IMR-90 (cell line): ENCODE data around the gene JMJD7. TPM values are rescaled to one million over a fixed set of nuclear protein-coding genes. Genes with fewer than 3 reads are reported as not detected.
A peak's percentile ranks its signal among the peaks of the same experiment; 100 is the strongest.

Source experiments
- ATAC-seq: fragments of 200-7000 bp; cut with Tn5 transposase; 2 replicates; pipeline ENCODE4 v1.9.1; 2020; ENCODE audit warnings: low read depth, mild to moderate bottlenecking, moderate library complexity
- BruUV-seq: library from RNA; stranded (reverse); fragments of 400-500 nt; replicated peaks from 2 replicates; lab custom pipeline; 2021; lab: Mats Ljungman, UMichigan
- CTCF ChIA-PET: fragments of 300-600 bp; formaldehyde crosslinking; extraction: SDS; loops from one replicate; lab custom pipeline; 2021; ENCODE audit warnings: antibody characterized with exemption; lab: Yijun Ruan, JAX
- POLR2A ChIA-PET: fragments of 300-600 bp; sonication (Branson Sonifier 250); formaldehyde crosslinking; loops from one replicate; lab custom pipeline; 2022; ENCODE audit warnings: antibody characterized with exemption; ENCODE audit not compliant: unreplicated experiment; lab: Charles Lee
- DNase-seq: peaks from one replicate; pipeline ENCODE4 v3.0.0; 2013
- H2AFZ ChIP-seq: replicated peaks from 2 replicates; pipeline ENCODE3; 2013; ENCODE audit warnings: low read length, mild to moderate bottlenecking; ENCODE audit not compliant: poor library complexity
- H2AK5ac ChIP-seq: 2 replicates; pipeline ENCODE4 v1.6.1; 2013; ENCODE audit warnings: low read depth, low read length, inconsistent platforms
- H2AK9ac ChIP-seq: replicated peaks from 2 replicates; pipeline ENCODE3; 2013; ENCODE audit warnings: mild to moderate bottlenecking, low read depth, low read length, moderate library complexity; ENCODE audit not compliant: poor library complexity
- H2BK120ac ChIP-seq: 2 replicates; pipeline ENCODE4 v1.6.1; 2013; ENCODE audit warnings: low read depth, low read length, inconsistent platforms
- H2BK15ac ChIP-seq: 3 replicates; pipeline ENCODE4 v1.6.1; 2013; ENCODE audit warnings: low read depth, low read length, inconsistent platforms
- H2BK20ac ChIP-seq: 2 replicates; pipeline ENCODE4 v1.6.1; 2013; ENCODE audit warnings: low read depth, mild to moderate bottlenecking, inconsistent platforms, low read length, moderate library complexity
- H2BK5ac ChIP-seq: 2 replicates; pipeline ENCODE4 v1.6.1; 2013; ENCODE audit warnings: mild to moderate bottlenecking, low read depth, low read length, inconsistent platforms; ENCODE audit not compliant: poor library complexity, severe bottlenecking
- H3K14ac ChIP-seq: replicated peaks from 2 replicates; pipeline ENCODE4 v1.6.1; 2013; ENCODE audit warnings: low read depth, low read length, inconsistent platforms
- H3K18ac ChIP-seq: 2 replicates; pipeline ENCODE4 v1.6.1; 2013; ENCODE audit warnings: low read depth, low read length, control low read depth
- H3K23ac ChIP-seq: 2 replicates; pipeline ENCODE4 v1.6.1; 2013; ENCODE audit warnings: low read depth, low read length, inconsistent platforms
- H3K27ac ChIP-seq: 2 replicates; pipeline ENCODE4 v1.5.1; 2013; ENCODE audit warnings: mild to moderate bottlenecking, control low read depth, low read length; ENCODE audit not compliant: insufficient read depth
- H3K27me3 ChIP-seq: 2 replicates; pipeline ENCODE4 v1.6.1; 2013; ENCODE audit warnings: low read length; ENCODE audit not compliant: control insufficient read depth, insufficient read depth
- H3K36me3 ChIP-seq: 2 replicates; pipeline ENCODE4 v1.6.1; 2013; ENCODE audit warnings: low read length, mixed read lengths; ENCODE audit not compliant: control insufficient read depth, insufficient read depth
- H3K4ac ChIP-seq: 2 replicates; pipeline ENCODE4 v1.6.1; 2013; ENCODE audit warnings: low read depth, low read length, inconsistent platforms
- H3K4me1 ChIP-seq: 2 replicates; pipeline ENCODE4 v1.6.1; 2013; ENCODE audit warnings: low read length, mixed read lengths; ENCODE audit not compliant: control insufficient read depth, insufficient read depth
- H3K4me2 ChIP-seq: 2 replicates; pipeline ENCODE4 v1.6.1; 2013; ENCODE audit warnings: low read depth, mild to moderate bottlenecking, control low read depth, low read length, moderate library complexity
- H3K4me3 ChIP-seq: 2 replicates; pipeline ENCODE4 v1.5.1; 2013; ENCODE audit warnings: low read depth, mild to moderate bottlenecking, control low read depth, low read length, moderate library complexity; ENCODE audit not compliant: insufficient read depth
- H3K56ac ChIP-seq: 2 replicates; pipeline ENCODE4 v1.6.1; 2013; ENCODE audit warnings: low read length, inconsistent platforms; ENCODE audit not compliant: insufficient read depth; ENCODE audit errors: extremely low read depth
- H3K79me1 ChIP-seq, 2 experiments: 2 replicates each; pipeline ENCODE4 v1.6.1; 2013; ENCODE audit warnings: low read length in 2 of 2, inconsistent platforms in 1 of 2, low read depth in 1 of 2
- H3K9ac ChIP-seq: 2 replicates; pipeline ENCODE4 v1.6.1; 2013; ENCODE audit warnings: low read depth, low read length, control low read depth
- H3K9me1 ChIP-seq: 2 replicates; pipeline ENCODE4 v1.6.1; 2013; ENCODE audit warnings: low read length, inconsistent platforms; ENCODE audit not compliant: insufficient read depth
- H3K9me3 ChIP-seq: 2 replicates; pipeline ENCODE4 v1.6.1; 2013; ENCODE audit warnings: low read length; ENCODE audit not compliant: control insufficient read depth, insufficient read depth
- H4K20me1 ChIP-seq: 2 replicates; pipeline ENCODE4 v1.6.1; 2013; ENCODE audit warnings: low read length, inconsistent platforms; ENCODE audit not compliant: insufficient read depth
- H4K5ac ChIP-seq: 2 replicates; pipeline ENCODE4 v1.6.1; 2013; ENCODE audit warnings: mild to moderate bottlenecking, low read depth, low read length, control low read depth
- H4K8ac ChIP-seq, 2 experiments: 2 replicates each; pipeline ENCODE4 v1.6.1; 2013; ENCODE audit warnings: low read depth in 2 of 2, low read length in 2 of 2, control low read depth in 1 of 2, inconsistent platforms in 1 of 2
- H4K91ac ChIP-seq: 2 replicates; pipeline ENCODE4 v1.6.1; 2013; ENCODE audit warnings: low read depth, low read length, inconsistent platforms; ENCODE audit not compliant: insufficient read depth
- CTCF ChIP-seq: conservative IDR thresholded peaks from 2 replicates; pipeline ENCODE4 v1.5.1; 2012; ENCODE audit warnings: mild to moderate bottlenecking, low read depth, low read length, improper control_type of control experiment
- NFE2L2 ChIP-seq: fragments of 150-350 bp; IDR thresholded peaks from 2 replicates; pipeline ENCODE4 v1.6.1; 2016; ENCODE audit warnings: low read depth, mild to moderate bottlenecking, low read length
- RCOR1 ChIP-seq: IDR thresholded peaks from 2 replicates; pipeline ENCODE4 v1.6.1; 2012; ENCODE audit warnings: mild to moderate bottlenecking, low read length, improper control_type of control experiment; ENCODE audit not compliant: insufficient replicate concordance
- SMC3 ChIP-seq: fragments of 150-350 bp; IDR thresholded peaks from 2 replicates; pipeline ENCODE4 v1.6.1; 2016; ENCODE audit warnings: low read depth, mild to moderate bottlenecking, antibody characterized with exemption, low read length, moderate library complexity
- WGBS, 2 experiments: methylation state at CpG; one replicate each; pipeline versions ENCODE4 v1.1.5 to v1.1.7; 2013; ENCODE audit warnings: missing lambda C conversion rate in 2 of 2; ENCODE audit not compliant: insufficient read length in 1 of 2; ENCODE audit errors: extremely low coverage in 2 of 2; 5-methylcytosine and 5-hydroxymethylcytosine counted together
- dilution Hi-C: fragments of 300-500 bp; cut with HindIII; formaldehyde crosslinking; loops from one replicate; pipeline ENCODE4 v1.14.3; 2018; ENCODE audit warnings: low sequenced_read_pairs; ENCODE audit not compliant: unreplicated experiment
- in situ Hi-C: fragments of 300-500 bp; cut with MboI; formaldehyde crosslinking; loops from 3 replicates; pipeline ENCODE4 v1.14.3; 2019; ENCODE audit warnings: low sequenced_read_pairs, inconsistent platforms, mixed read lengths
- intact Hi-C: fragments of 100-400 bp; cut with micrococcal nuclease; formaldehyde crosslinking; loops from 2 replicates; pipeline ENCODE4 v1.10.0; 2022
- polyA plus RNA-seq, 3 experiments: library from polyadenylated mRNA; depleted of rRNA; stranded (reverse); fragments of >200 nt; gene quantifications; 2 replicates each; pipeline ENCODE4 v1.2.3, GENCODE V29; 2012; ENCODE audit warnings: low replicate concordance in 1 of 3
- total RNA-seq: library from RNA; depleted of rRNA; stranded (reverse); fragments of >200 nt; gene quantifications from 2 replicates; pipeline ENCODE4 v1.2.3, GENCODE V29; 2012

Gene JMJD7
- total and polyA plus RNA-seq, 2 of the 4 experiments (the other 2 are of a cell fraction): 5.0 to 6.3 TPM

DNA sequence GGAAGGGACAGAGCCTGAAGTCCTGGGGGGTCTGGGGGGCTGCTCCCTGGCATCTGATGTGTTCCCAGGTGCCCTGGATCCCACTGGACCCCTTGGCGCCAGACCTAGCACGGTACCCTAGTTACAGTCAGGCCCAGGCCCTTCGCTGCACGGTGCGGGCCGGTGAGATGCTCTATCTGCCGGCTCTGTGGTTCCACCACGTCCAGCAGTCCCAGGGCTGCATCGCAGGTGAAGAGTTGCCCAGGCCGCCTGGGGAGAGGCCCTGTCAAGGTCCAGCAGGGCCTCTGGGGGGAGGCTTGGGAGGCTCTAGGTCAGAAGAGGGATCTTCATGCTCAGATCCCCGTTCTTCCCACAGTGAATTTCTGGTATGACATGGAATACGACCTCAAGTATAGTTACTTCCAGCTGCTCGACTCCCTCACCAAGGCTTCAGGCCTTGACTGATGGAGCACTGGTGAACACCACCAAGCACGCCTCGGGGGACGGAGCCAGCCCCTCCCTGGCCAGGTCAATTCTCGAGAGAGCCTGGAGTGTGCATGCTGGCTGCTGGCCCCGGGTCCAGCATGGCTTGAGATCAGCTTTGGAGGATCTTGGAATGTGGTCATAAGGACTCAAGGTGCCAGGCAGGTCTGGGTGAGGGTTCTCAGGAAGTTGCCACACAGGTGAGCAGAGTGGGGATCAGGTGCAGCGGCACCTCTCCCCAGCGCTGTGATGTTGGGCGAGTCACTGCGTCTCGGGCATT, 9.0 kb downstream of the JMJD7 start:
- no peaks in the 10 kb centered on the region for H3K27me3 ChIP-seq
- no peaks in the 10 kb centered on the region for H3K9me3 ChIP-seq
- ATAC-seq (no peak), DNase-seq (no peak)
- H3K4ac ChIP-seq: no peak overlapping the region
- BruUV-seq: no TSS peak
- dilution Hi-C loops: no loop called here
- no peak overlapping the region for H4K91ac ChIP-seq
- no peak overlapping the region for H2BK120ac ChIP-seq
- POLR2A ChIA-PET: interaction anchor here (0.6 kb wide), 1 partner anchor 129 kb away, joined by 4 read pairs; no protein-coding TSS in a partner anchor
- H3K23ac ChIP-seq: no peak overlapping the region
- H3K36me3 ChIP-seq: peaks cover 5% of the 10 kb centered on the region
- H3K79me1 ChIP-seq: peaks cover 2 to 9% of the 10 kb centered on the region in 2 experiments; a peak in 2 of 4 replicates
- H2BK20ac ChIP-seq: no peak overlapping the region
- H3K9me1 ChIP-seq: peaks cover 5% of the 10 kb centered on the region; the same call in 1 of the 2 replicates
- H3K18ac ChIP-seq: no peak overlapping the region
- no peak overlapping the region for H3K56ac ChIP-seq
- H3K9ac ChIP-seq: no peak overlapping the region
- no peak overlapping the region for H2BK5ac ChIP-seq
- no peak overlapping the region for H2AK5ac ChIP-seq
- no peaks in the 10 kb centered on the region for H3K4me1 ChIP-seq
- no peak overlapping the region for H3K4me3 ChIP-seq
- H3K14ac ChIP-seq: no peak overlapping the region
- H3K27ac ChIP-seq: no peak overlapping the region
- in situ Hi-C loops: no loop called here
- no peak overlapping the region for H4K5ac ChIP-seq
- H2AK9ac ChIP-seq: peak overlapping the region; percentile 8
- H3K4me2 ChIP-seq: no peak overlapping the region
- H4K8ac ChIP-seq: no peak overlapping the region
- intact Hi-C loops: no loop called here
- CTCF ChIA-PET: interaction anchor here (0.6 kb wide), 1 partner anchor 382 kb away, joined by 5 read pairs; no protein-coding TSS in a partner anchor
- 92% methylated on average over 9 of the region's 23 CpGs; no CpG with 5 or more reads in 1 of the 2 experiments for WGBS, 2 experiments
- no peak overlapping the region for H2AFZ ChIP-seq
- TF ChIP-seq SMC3: no peak
- TF ChIP-seq RCOR1: no peak
- no peak for TF ChIP-seq CTCF
- TF ChIP-seq NFE2L2: no peak
- peaks cover 18% of the 10 kb centered on the region for H4K20me1 ChIP-seq
- H2BK15ac ChIP-seq: no peak overlapping the region
